ES-I3 (cell line): ENCODE results near the gene LRP1.

Experiments used
- H3K36me3 ChIP-seq: 2 replicates; pipeline ENCODE4 v1.6.1; 2013; ENCODE audit warnings: mild to moderate bottlenecking, low read length, control low read depth, moderate library complexity; ENCODE audit not compliant: insufficient read depth
- H3K4me1 ChIP-seq: 2 replicates; pipeline ENCODE4 v1.6.1; 2013; ENCODE audit warnings: mild to moderate bottlenecking, control low read depth, low read length; ENCODE audit not compliant: insufficient read depth
- H3K9ac ChIP-seq: 2 replicates; pipeline ENCODE4 v1.6.1; 2013; ENCODE audit warnings: low read depth, mild to moderate bottlenecking, low read length, moderate library complexity
- H3K9me3 ChIP-seq: 2 replicates; pipeline ENCODE4 v1.6.1; 2013; ENCODE audit warnings: mild to moderate bottlenecking, low read length, moderate library complexity; ENCODE audit not compliant: control insufficient read depth, insufficient read depth

Gene LRP1

DNA sequence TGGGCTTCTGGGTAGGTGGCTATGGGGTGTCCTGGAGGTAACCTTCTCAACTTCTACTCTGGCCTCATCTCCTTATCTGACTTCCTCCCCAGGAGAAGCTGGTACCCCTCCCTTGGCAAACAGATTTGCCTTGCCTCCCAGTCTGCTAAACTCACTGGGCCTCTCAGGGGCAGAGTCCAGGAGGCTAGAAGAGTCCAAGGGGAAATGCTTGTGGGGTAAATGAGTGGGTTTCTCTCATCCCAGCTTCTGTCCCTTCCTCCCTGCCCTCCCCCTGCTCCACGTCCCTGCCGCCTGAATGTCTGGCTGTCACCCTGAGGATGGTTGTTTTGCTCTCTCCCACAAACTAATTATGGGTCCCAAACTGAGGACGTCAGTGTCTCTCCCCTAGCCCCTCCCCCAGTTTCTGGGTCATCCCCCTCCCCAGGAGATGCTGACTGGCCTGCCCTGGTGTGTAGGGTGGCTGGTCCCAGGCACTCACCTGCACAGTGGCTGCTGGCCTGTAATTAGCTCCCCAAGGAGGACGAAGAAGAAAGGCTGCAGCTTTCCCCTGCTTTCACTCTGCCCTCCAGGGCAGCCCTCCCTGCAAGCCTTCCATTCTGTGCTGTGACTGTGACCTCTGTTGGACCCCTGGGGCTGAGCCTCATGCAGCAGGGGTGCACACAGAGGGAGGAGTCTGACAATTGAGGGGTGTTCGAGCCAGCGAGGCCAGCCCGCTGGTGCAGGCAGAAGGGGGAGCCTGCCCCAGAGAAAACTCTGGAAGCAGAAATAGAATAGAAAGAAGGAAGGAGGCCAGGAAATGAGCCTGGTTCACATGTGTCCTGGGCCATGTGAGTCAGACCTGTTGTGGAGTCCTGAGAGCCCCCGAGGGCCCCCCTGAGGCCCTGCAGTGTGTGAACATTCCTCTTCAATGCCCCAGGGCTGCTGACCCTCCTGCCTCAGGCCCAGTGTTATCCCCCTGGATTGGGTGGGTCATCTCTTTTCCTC, 19.0 kb downstream of the LRP1 start, which contains the start of gene LRP1-AS:
LRP1-AS (minus strand) TSS at position 659 of the 984 bp plus-strand sequence.
- Histone ChIP-seq H3K4me1 (peaks cover 23% of the 10 kb centered on the region), H3K36me3 (peaks cover 21% of the 10 kb centered on the region), H3K9ac (no peak within 1 kb of the TSS)

DNA sequence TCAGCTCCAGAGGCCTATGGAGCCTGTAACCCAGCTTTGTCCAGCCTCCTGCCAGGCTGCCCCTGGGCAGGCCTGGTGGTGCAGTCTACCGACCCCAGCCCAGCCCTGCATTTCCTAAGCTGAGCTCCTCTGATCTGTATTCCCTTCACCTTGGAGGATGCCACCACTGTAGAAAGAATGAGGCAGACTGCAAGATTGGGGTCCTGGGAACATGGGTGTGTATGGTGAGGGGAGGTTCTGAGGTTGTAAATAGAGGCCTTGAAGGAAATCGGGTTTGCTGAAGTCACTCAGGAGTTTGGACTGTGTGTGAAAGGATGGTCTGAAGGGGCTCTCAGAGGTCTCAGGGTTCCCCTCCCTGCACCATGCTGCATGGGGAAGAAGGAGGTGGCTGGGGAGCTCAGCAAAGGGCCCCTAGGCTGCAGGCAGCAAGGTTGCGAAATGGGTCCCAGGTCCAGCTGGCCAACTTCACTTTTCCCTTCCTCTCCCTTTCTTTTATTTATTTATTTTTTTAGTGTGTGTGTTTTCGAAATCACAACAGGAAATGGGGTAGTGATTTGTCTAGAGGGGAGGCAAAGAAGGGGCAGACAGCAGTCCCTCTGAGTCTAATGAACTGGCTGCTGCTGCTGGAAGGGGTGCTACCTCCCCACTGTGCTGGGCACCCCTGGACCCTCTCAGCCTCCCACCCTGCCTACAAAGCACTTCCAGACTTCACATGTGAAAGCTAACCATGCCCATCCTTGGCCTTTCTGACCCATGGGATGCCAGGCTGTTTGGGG, 20.4 kb downstream of the LRP1 start:
- H3K36me3 ChIP-seq, result peaks cover 20% of the 10 kb centered on the region
- H3K9ac ChIP-seq, result no peak overlapping the region
- no peaks in the 10 kb centered on the region for H3K9me3 ChIP-seq
- peaks cover 23% of the 10 kb centered on the region for H3K4me1 ChIP-seq

More for the DNA sequence above, 19.0 kb downstream of the LRP1 start, which contains the start of gene LRP1-AS:
- H3K9me3 ChIP-seq, result no peaks in the 10 kb centered on the region

DNA sequence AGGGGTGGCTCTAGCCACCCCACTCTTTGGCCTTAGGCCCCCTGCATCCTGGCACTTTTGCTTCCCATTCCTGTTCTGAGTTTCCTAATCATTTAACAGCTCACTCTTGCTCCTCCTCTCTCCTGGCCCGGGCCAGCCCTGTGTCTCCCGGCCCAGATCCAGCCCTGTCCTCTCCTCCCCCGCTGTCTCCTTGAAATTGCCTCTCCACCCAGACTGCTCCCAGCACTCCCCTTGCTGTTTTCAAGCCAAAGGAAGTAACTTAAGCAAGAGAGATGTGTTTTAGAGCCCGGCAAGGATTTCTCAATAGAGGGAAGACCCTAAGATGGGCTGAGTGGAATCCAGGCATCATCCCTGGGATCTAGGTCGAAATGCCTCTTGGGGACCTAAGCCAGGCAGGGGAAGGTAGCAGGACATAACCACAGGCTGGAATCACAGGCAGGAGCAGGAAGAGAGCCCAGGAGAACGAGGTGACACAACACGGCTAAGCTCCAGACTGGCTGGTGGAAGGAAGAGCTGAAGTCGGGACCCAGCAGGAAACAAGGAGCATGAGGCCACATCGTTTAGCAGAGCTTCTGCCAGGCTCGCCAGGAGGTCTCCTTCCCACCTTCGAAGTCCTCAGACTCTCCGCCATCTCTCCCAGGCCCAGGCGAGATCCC, 21.1 kb downstream of the LRP1 start:
- Histone ChIP-seq H3K4me1 (peaks cover 23% of the 10 kb centered on the region), H3K36me3 (peaks cover 20% of the 10 kb centered on the region), H3K9me3 (no peaks in the 10 kb centered on the region), H3K9ac (no peak overlapping the region)

DNA sequence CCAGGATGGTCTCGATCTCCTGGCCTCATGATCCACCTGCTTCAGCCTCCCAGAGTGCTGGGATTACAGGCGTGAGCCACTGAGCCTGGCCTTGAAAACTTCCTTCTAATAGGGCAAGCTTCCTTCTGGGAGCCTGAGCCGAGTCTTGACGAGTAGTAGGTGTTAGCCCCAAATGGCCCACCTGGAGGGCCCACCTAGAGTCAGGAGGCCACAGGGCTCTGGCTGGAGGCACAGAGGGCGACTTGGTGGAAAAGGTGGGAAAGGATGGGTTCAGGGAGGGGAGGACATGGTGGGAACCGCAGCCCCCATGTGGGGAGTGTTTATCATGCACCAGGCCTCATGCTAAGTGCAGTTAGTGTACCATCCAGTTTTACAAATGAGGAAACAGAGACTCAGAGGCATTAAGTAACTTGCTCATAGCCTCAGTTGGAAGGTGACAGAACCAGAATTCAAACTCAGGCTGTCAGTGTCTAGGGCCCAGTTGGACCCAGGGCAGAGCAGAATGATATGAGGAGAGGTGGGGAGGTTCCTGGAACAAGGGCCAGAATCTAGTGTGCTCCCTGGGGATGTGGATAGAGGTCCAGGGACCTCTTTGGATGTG, 22.2 kb downstream of the LRP1 start:
- Histone ChIP-seq H3K4me1 (peaks cover 23% of the 10 kb centered on the region), H3K9ac (no peak overlapping the region), H3K36me3 (peaks cover 21% of the 10 kb centered on the region), H3K9me3 (no peaks in the 10 kb centered on the region)

DNA sequence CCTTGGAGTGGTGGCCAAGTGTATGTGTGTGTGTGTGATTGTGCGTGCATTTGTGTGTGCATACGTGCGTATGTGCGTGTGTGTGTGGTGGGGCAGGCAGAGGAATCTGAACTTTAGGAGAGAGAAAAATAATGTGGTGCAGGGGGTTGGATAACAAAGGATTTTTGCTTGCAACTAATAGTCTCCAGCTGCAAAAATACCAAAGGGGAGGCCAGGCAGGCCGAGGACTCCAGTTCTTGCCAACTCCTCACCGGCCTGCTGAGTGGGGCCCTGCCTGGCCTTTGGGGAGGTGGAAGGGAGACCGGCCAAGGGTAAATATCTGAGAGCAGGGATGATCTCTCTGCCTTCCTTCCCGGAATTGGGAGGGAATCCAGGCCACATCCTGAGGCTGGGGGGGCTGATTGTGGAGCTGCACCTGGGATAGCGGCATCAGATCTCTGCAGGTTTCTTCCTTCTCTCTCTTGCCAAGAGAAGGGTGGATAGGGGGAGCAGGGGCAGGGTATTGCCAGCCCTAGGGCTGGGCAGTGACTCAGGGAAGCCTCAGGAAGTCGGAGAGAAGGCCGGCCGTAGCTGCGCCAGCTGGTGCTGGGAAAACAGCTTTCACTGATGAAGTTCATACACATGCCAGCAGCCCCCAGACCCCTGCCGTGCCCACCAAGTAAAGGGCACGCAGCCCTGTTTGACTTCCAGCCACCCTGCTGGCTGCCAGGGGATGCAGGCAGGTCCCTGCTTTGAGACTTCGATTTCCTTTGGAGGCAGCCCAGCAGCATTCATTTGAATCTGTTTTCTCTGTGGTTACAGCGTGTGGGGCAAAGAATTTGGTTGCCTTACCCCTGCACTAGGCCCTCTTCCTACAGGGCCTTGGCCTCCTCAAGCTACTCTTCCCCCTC, 23.7 kb downstream of the LRP1 start:
- H3K36me3 ChIP-seq, result peaks cover 15% of the 10 kb centered on the region; the same call in 1 of the 2 replicates
- no peaks in the 10 kb centered on the region for H3K9me3 ChIP-seq
- H3K4me1 ChIP-seq, result peaks cover 18% of the 10 kb centered on the region; the same call in 1 of the 2 replicates
- no peak overlapping the region for H3K9ac ChIP-seq

DNA sequence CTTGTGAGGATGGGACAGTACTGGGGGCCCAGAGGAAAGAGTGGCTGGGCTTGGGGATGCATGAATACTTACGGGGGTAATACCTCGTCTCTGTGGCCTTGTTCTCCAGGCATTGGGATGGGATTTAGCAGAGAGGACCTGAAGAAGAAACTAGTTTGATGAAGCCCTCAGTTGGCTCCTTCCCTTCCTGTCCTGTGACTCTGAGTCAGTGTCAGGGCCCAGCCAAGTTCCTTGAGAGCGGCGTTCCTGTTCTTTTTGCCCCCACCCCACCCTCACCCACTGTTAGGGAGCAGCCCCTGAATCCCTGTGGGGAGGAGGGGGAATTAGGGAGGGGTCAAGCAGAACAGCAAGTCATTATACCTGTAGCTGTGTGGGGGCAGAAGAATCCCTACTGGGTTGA, 24.4 kb downstream of the LRP1 start:
- H3K9ac ChIP-seq, result no peak overlapping the region
- peaks cover 11% of the 10 kb centered on the region; the same call in 1 of the 2 replicates for H3K4me1 ChIP-seq
- peaks cover 16% of the 10 kb centered on the region; the same call in 1 of the 2 replicates for H3K36me3 ChIP-seq
- no peaks in the 10 kb centered on the region for H3K9me3 ChIP-seq

DNA sequence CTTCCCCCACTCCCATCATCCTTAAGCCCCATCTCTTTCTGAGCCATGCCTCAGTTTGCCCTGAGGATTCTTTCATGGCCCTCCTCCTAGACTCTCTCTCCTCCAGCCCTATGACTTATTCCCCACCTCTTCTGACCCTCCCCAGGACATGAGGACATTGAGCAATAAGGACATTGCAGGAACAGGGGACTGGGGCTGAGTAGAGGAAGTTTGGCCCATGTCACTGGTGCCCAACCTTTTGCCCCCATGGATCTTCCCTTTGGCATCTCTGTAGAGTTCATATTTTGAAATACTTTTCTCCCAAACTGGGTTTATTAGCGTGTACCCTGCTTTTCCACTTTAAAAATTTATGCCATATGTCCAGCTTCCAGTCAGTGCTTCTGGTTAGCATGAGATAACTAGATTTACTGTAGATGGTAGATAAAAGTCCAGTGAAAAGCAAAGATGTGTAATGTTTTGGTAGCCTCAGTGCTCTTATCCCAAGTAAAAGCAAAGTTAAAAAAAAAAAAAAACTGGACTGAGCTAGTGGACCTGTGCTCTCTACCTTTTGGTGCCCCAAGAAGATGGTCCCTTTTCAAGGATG, 25.2 kb downstream of the LRP1 start:
- H3K4me1 ChIP-seq, result peaks cover 6% of the 10 kb centered on the region; the same call in 1 of the 2 replicates
- no peak overlapping the region for H3K9ac ChIP-seq
- peaks cover 17% of the 10 kb centered on the region; the same call in 1 of the 2 replicates for H3K36me3 ChIP-seq
- H3K9me3 ChIP-seq, result no peaks in the 10 kb centered on the region

DNA sequence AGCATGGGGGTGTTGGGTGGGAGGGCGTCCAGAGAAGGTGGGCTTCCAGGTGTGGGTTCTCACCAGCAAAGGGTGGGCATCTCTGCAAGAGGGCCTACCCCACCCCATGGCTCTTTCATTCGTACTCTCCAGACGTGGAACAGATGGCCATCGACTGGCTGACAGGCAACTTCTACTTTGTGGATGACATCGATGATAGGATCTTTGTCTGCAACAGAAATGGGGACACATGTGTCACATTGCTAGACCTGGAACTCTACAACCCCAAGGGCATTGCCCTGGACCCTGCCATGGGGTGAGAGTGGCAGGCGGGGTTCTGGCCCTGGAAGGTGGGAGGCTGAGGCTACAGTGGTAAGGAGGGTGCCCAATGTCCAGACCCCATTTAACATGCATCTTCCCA, 25.8 kb downstream of the LRP1 start:
- no peak overlapping the region for H3K9ac ChIP-seq
- no peaks in the 10 kb centered on the region for H3K9me3 ChIP-seq
- peaks cover 6% of the 10 kb centered on the region; the same call in 1 of the 2 replicates for H3K4me1 ChIP-seq
- peaks cover 19% of the 10 kb centered on the region; the same call in 1 of the 2 replicates for H3K36me3 ChIP-seq

DNA sequence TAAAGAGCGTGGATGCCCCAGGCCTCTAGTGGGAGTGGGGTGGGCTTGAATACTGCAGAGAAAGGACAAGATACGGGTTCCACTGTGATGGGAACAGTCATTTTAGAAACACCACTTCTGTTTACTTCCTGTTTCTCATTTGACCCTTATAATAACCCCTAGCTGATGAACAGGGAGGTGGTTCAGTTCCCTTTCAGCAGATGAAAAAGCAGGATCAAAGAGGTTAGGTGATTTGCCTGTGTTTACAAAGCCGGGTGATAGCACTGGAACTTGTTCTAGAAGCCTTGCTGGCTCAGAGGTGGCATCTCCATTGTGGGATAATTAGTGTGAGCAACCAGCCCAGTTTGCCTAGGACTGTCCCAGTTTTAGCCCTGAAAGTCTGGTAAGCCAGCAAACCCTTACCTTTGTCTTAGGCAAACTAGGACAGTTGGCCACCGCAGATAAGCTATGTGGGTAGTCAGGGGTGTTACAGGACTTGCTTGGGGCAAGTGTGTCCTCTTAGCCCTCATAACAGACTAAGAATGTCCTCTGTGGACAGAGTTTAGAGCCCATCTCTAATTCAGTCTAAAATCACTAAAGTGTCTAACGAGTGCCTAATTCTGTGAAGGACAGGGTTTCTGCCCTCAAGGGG, 26.6 kb downstream of the LRP1 start:
- H3K9me3 ChIP-seq, result no peaks in the 10 kb centered on the region
- peaks cover 19% of the 10 kb centered on the region; the same call in 1 of the 2 replicates for H3K36me3 ChIP-seq
- no peak overlapping the region for H3K9ac ChIP-seq
- peaks cover 6% of the 10 kb centered on the region; the same call in 1 of the 2 replicates for H3K4me1 ChIP-seq

DNA sequence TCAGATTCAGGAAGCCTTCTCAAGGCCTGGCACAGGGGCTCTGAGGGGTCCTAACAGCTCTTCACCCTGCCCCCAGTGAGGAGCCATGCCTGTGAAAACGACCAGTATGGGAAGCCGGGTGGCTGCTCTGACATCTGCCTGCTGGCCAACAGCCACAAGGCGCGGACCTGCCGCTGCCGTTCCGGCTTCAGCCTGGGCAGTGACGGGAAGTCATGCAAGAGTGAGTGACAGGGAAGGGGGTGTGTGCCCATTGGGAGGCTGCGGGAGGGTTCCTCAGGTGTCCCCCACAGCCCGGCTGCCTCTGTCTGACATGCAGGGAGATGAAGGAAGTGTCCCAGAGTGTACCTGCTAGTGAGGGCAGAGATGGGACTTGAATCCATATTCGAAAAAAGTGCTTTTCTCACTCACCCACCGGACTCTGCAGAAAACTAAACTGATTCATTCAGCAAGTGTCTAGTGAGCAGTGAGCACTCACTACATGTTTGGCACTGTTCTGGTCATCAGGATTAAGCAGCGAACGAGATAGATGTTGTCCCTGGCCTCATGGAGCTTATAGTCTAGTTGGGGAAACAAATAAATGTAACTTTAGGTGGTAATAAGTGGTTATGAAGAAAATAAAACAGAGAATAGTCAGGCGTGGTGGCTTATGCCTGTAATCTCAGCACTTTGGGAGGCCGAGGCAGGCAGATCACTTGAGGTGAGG, 28.6 kb downstream of the LRP1 start:
- no peak overlapping the region for H3K9ac ChIP-seq
- peaks cover 25% of the 10 kb centered on the region for H3K36me3 ChIP-seq
- peaks cover 4% of the 10 kb centered on the region; the same call in 1 of the 2 replicates for H3K4me1 ChIP-seq
- H3K9me3 ChIP-seq, result no peaks in the 10 kb centered on the region

DNA sequence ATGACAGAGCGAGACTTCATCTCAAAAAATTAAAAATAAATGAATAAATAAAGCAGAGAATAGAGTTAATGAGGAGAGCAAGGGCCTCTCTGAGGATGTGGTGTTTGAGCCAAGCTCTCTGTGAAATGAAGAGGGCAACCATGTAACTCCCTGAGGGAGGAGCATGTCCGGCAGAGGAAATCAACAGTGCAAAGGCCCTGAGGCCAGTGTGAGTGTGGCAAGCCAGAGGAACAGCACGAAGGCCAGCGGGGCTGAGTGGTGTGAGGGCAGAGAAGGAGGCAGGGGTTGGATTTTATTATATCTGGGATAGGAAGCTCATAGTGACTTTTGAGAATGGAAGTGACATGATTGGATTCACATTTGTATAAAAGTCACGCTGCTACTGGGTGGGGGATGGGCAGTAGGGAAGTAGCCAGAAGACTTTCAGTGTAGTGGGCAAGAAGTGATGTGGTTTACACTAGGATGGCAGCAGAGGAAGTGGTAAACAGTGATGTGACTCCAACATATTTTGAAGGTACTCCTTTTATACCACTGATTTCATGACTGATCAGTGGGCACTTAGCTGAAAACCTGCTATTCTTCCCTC, 29.4 kb downstream of the LRP1 start:
- H3K9ac ChIP-seq, result no peak overlapping the region
- no peaks in the 10 kb centered on the region for H3K4me1 ChIP-seq
- H3K36me3 ChIP-seq, result peaks cover 27% of the 10 kb centered on the region
- no peaks in the 10 kb centered on the region for H3K9me3 ChIP-seq

DNA sequence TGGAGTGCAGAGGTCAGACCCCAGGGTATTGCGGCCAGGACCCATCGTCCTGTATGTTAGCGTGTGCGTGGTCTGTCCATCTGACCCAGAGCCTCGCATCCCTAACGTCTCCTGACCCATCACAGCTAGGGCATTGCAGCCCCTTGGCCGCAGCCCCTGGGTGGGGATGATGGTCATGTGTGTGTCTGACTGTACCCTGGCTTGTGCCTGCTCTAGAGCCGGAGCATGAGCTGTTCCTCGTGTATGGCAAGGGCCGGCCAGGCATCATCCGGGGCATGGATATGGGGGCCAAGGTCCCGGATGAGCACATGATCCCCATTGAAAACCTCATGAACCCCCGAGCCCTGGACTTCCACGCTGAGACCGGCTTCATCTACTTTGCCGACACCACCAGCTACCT, 29.9 kb downstream of the LRP1 start:
- Histone ChIP-seq H3K4me1 (no peaks in the 10 kb centered on the region), H3K9me3 (no peaks in the 10 kb centered on the region), H3K9ac (no peak overlapping the region), H3K36me3 (peaks cover 27% of the 10 kb centered on the region)
